PC-3 (cell line): Measurements from ENCODE around the gene PTGES.

Source experiments
- EZH2 ChIP-seq: fragments of 300-600 bp; sonication (generic); IDR thresholded peaks from one replicate; pipeline ENCODE4 v1.6.1; 2017; ENCODE audit warnings: antibody characterized with exemption, mild to moderate bottlenecking, low read length; ENCODE audit not compliant: unreplicated experiment
- TF ChIP-seq, protein P1 (sequence below): fragments of 300-600 bp; sonication (generic); conservative IDR thresholded peaks from 2 replicates; pipeline ENCODE4 v1.5.1; 2017; ENCODE audit warnings: antibody characterized with exemption, low read depth, mild to moderate bottlenecking, low read length

DNA sequence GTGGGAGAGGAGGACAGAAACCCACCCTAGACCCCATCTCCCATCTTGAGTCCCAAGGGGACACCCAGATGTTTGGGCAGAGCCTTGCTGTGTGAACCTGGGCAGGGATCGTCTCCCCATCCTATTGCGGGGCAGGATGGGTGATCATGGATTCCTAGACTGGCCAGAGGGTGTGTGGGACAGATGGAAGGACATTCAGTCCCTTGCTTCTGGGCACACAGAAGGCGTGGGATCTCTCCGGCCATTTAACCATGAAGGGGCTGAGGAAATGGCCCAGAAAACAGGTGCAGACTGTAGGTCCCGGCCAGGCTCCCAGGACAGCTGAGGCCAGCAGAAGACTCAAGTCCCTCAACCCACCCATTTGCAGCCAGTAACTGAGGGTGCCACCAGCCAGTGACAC is 29.9 kb downstream of the PTGES start:
- TF ChIP-seq, protein P1, sequence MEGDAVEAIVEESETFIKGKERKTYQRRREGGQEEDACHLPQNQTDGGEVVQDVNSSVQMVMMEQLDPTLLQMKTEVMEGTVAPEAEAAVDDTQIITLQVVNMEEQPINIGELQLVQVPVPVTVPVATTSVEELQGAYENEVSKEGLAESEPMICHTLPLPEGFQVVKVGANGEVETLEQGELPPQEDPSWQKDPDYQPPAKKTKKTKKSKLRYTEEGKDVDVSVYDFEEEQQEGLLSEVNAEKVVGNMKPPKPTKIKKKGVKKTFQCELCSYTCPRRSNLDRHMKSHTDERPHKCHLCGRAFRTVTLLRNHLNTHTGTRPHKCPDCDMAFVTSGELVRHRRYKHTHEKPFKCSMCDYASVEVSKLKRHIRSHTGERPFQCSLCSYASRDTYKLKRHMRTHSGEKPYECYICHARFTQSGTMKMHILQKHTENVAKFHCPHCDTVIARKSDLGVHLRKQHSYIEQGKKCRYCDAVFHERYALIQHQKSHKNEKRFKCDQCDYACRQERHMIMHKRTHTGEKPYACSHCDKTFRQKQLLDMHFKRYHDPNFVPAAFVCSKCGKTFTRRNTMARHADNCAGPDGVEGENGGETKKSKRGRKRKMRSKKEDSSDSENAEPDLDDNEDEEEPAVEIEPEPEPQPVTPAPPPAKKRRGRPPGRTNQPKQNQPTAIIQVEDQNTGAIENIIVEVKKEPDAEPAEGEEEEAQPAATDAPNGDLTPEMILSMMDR, result no peak
- TF ChIP-seq EZH2, result no peak
